IMR-90 (cell line): Measurements from ENCODE around the gene RASL10B. TPM values are rescaled to one million over a fixed set of nuclear protein-coding genes. Genes with fewer than 3 reads are reported as not detected.

Source experiments
- ATAC-seq: fragments of 200-7000 bp; cut with Tn5 transposase; 2 replicates; pipeline ENCODE4 v1.9.1; 2020; ENCODE audit warnings: low read depth, mild to moderate bottlenecking, moderate library complexity
- BruUV-seq: library from RNA; stranded (reverse); fragments of 400-500 nt; replicated peaks from 2 replicates; lab custom pipeline; 2021; lab: Mats Ljungman, UMichigan
- CTCF ChIA-PET: fragments of 300-600 bp; formaldehyde crosslinking; extraction: SDS; loops from one replicate; lab custom pipeline; 2021; ENCODE audit warnings: antibody characterized with exemption; lab: Yijun Ruan, JAX
- POLR2A ChIA-PET: fragments of 300-600 bp; sonication (Branson Sonifier 250); formaldehyde crosslinking; loops from one replicate; lab custom pipeline; 2022; ENCODE audit warnings: antibody characterized with exemption; ENCODE audit not compliant: unreplicated experiment; lab: Charles Lee
- DNase-seq: peaks from one replicate; pipeline ENCODE4 v3.0.0; 2013
- H2AFZ ChIP-seq: replicated peaks from 2 replicates; pipeline ENCODE3; 2013; ENCODE audit warnings: low read length, mild to moderate bottlenecking; ENCODE audit not compliant: poor library complexity
- H2AK5ac ChIP-seq: 2 replicates; pipeline ENCODE4 v1.6.1; 2013; ENCODE audit warnings: low read depth, low read length, inconsistent platforms
- H2AK9ac ChIP-seq: replicated peaks from 2 replicates; pipeline ENCODE3; 2013; ENCODE audit warnings: mild to moderate bottlenecking, low read depth, low read length, moderate library complexity; ENCODE audit not compliant: poor library complexity
- H2BK120ac ChIP-seq: 2 replicates; pipeline ENCODE4 v1.6.1; 2013; ENCODE audit warnings: low read depth, low read length, inconsistent platforms
- H2BK15ac ChIP-seq: 3 replicates; pipeline ENCODE4 v1.6.1; 2013; ENCODE audit warnings: low read depth, low read length, inconsistent platforms
- H2BK20ac ChIP-seq: 2 replicates; pipeline ENCODE4 v1.6.1; 2013; ENCODE audit warnings: low read depth, mild to moderate bottlenecking, inconsistent platforms, low read length, moderate library complexity
- H2BK5ac ChIP-seq: 2 replicates; pipeline ENCODE4 v1.6.1; 2013; ENCODE audit warnings: mild to moderate bottlenecking, low read depth, low read length, inconsistent platforms; ENCODE audit not compliant: poor library complexity, severe bottlenecking
- H3K14ac ChIP-seq: replicated peaks from 2 replicates; pipeline ENCODE4 v1.6.1; 2013; ENCODE audit warnings: low read depth, low read length, inconsistent platforms
- H3K18ac ChIP-seq: 2 replicates; pipeline ENCODE4 v1.6.1; 2013; ENCODE audit warnings: low read depth, low read length, control low read depth
- H3K23ac ChIP-seq: 2 replicates; pipeline ENCODE4 v1.6.1; 2013; ENCODE audit warnings: low read depth, low read length, inconsistent platforms
- H3K27ac ChIP-seq: 2 replicates; pipeline ENCODE4 v1.5.1; 2013; ENCODE audit warnings: mild to moderate bottlenecking, control low read depth, low read length; ENCODE audit not compliant: insufficient read depth
- H3K27me3 ChIP-seq: 2 replicates; pipeline ENCODE4 v1.6.1; 2013; ENCODE audit warnings: low read length; ENCODE audit not compliant: control insufficient read depth, insufficient read depth
- H3K36me3 ChIP-seq: 2 replicates; pipeline ENCODE4 v1.6.1; 2013; ENCODE audit warnings: low read length, mixed read lengths; ENCODE audit not compliant: control insufficient read depth, insufficient read depth
- H3K4ac ChIP-seq: 2 replicates; pipeline ENCODE4 v1.6.1; 2013; ENCODE audit warnings: low read depth, low read length, inconsistent platforms
- H3K4me1 ChIP-seq: 2 replicates; pipeline ENCODE4 v1.6.1; 2013; ENCODE audit warnings: low read length, mixed read lengths; ENCODE audit not compliant: control insufficient read depth, insufficient read depth
- H3K4me2 ChIP-seq: 2 replicates; pipeline ENCODE4 v1.6.1; 2013; ENCODE audit warnings: low read depth, mild to moderate bottlenecking, control low read depth, low read length, moderate library complexity
- H3K4me3 ChIP-seq: 2 replicates; pipeline ENCODE4 v1.5.1; 2013; ENCODE audit warnings: low read depth, mild to moderate bottlenecking, control low read depth, low read length, moderate library complexity; ENCODE audit not compliant: insufficient read depth
- H3K56ac ChIP-seq: 2 replicates; pipeline ENCODE4 v1.6.1; 2013; ENCODE audit warnings: low read length, inconsistent platforms; ENCODE audit not compliant: insufficient read depth; ENCODE audit errors: extremely low read depth
- H3K79me1 ChIP-seq, 2 experiments: 2 replicates each; pipeline ENCODE4 v1.6.1; 2013; ENCODE audit warnings: low read length in 2 of 2, inconsistent platforms in 1 of 2, low read depth in 1 of 2
- H3K9ac ChIP-seq: 2 replicates; pipeline ENCODE4 v1.6.1; 2013; ENCODE audit warnings: low read depth, low read length, control low read depth
- H3K9me1 ChIP-seq: 2 replicates; pipeline ENCODE4 v1.6.1; 2013; ENCODE audit warnings: low read length, inconsistent platforms; ENCODE audit not compliant: insufficient read depth
- H3K9me3 ChIP-seq: 2 replicates; pipeline ENCODE4 v1.6.1; 2013; ENCODE audit warnings: low read length; ENCODE audit not compliant: control insufficient read depth, insufficient read depth
- H4K20me1 ChIP-seq: 2 replicates; pipeline ENCODE4 v1.6.1; 2013; ENCODE audit warnings: low read length, inconsistent platforms; ENCODE audit not compliant: insufficient read depth
- H4K5ac ChIP-seq: 2 replicates; pipeline ENCODE4 v1.6.1; 2013; ENCODE audit warnings: mild to moderate bottlenecking, low read depth, low read length, control low read depth
- H4K8ac ChIP-seq, 2 experiments: 2 replicates each; pipeline ENCODE4 v1.6.1; 2013; ENCODE audit warnings: low read depth in 2 of 2, low read length in 2 of 2, control low read depth in 1 of 2, inconsistent platforms in 1 of 2
- H4K91ac ChIP-seq: 2 replicates; pipeline ENCODE4 v1.6.1; 2013; ENCODE audit warnings: low read depth, low read length, inconsistent platforms; ENCODE audit not compliant: insufficient read depth
- BHLHE40 ChIP-seq: fragments of 150-350 bp; IDR thresholded peaks from 2 replicates; pipeline ENCODE4 v1.6.1; 2016; ENCODE audit warnings: mild to moderate bottlenecking, low read depth, low read length
- CHD1 ChIP-seq: IDR thresholded peaks from 2 replicates; pipeline ENCODE4 v1.6.1; 2012; ENCODE audit warnings: low read depth, low read length, improper control_type of control experiment
- MXI1 ChIP-seq: IDR thresholded peaks from 2 replicates; pipeline ENCODE4 v1.6.1; 2012; ENCODE audit warnings: low read depth, mild to moderate bottlenecking, low read length, moderate library complexity, borderline replicate concordance
- WGBS, 2 experiments: methylation state at CpG; one replicate each; pipeline versions ENCODE4 v1.1.5 to v1.1.7; 2013; ENCODE audit warnings: missing lambda C conversion rate in 2 of 2; ENCODE audit not compliant: insufficient read length in 1 of 2; ENCODE audit errors: extremely low coverage in 2 of 2; 5-methylcytosine and 5-hydroxymethylcytosine counted together
- dilution Hi-C: fragments of 300-500 bp; cut with HindIII; formaldehyde crosslinking; loops from one replicate; pipeline ENCODE4 v1.14.3; 2018; ENCODE audit warnings: low sequenced_read_pairs; ENCODE audit not compliant: unreplicated experiment
- in situ Hi-C: fragments of 300-500 bp; cut with MboI; formaldehyde crosslinking; loops from 3 replicates; pipeline ENCODE4 v1.14.3; 2019; ENCODE audit warnings: low sequenced_read_pairs, inconsistent platforms, mixed read lengths
- intact Hi-C: fragments of 100-400 bp; cut with micrococcal nuclease; formaldehyde crosslinking; loops from 2 replicates; pipeline ENCODE4 v1.10.0; 2022
- polyA plus RNA-seq, 3 experiments: library from polyadenylated mRNA; depleted of rRNA; stranded (reverse); fragments of >200 nt; gene quantifications; 2 replicates each; pipeline ENCODE4 v1.2.3, GENCODE V29; 2012; ENCODE audit warnings: low replicate concordance in 1 of 3
- total RNA-seq: library from RNA; depleted of rRNA; stranded (reverse); fragments of >200 nt; gene quantifications from 2 replicates; pipeline ENCODE4 v1.2.3, GENCODE V29; 2012

Gene RASL10B
- total and polyA plus RNA-seq, 2 of the 4 experiments (the other 2 are of a cell fraction): 4.1 to 4.7 TPM

GRCh38 chr17:35716173-35716572 lies 15.3 kb upstream of the RASL10B start:
- Histone ChIP-seq H3K14ac (no peak overlapping the region), H4K20me1 (peaks cover 16% of the 10 kb centered on the region; the same call in 1 of the 2 replicates), H4K91ac (no peak overlapping the region), H3K4me2 (no peak overlapping the region), H3K4me1 (peaks cover 7% of the 10 kb centered on the region), H3K36me3 (peaks cover 8% of the 10 kb centered on the region), H3K4ac (no peak overlapping the region), H3K9me3 (no peaks in the 10 kb centered on the region), H3K9ac (no peak overlapping the region), H2BK15ac (no peak overlapping the region), H3K27ac (no peak overlapping the region), H2AK9ac (no peak overlapping the region), H3K4me3 (no peak overlapping the region), H3K9me1 (peaks cover 9% of the 10 kb centered on the region), H3K18ac (no peak overlapping the region), H3K79me1 (peaks cover 10 to 34% of the 10 kb centered on the region in 2 experiments), H2AK5ac (no peak overlapping the region), H2BK120ac (no peak overlapping the region), H3K27me3 (no peaks in the 10 kb centered on the region), H2BK20ac (no peak overlapping the region), H4K5ac (no peak overlapping the region), H3K56ac (no peak overlapping the region), H3K23ac (no peak overlapping the region), H2BK5ac (no peak overlapping the region), H4K8ac (no peak overlapping the region), H2AFZ (no peak overlapping the region)
- ATAC-seq (no peak), DNase-seq (no peak)
- POLR2A ChIA-PET: interaction anchor here (0.5 kb wide), 1 partner anchor 40 kb away, joined by 4 read pairs; no protein-coding TSS in a partner anchor
- intact Hi-C loops (no loop called here), in situ Hi-C loops (no loop called here), dilution Hi-C loops (no loop called here)
- WGBS, 2 experiments: no CpG with 5 or more reads among the region's 3 CpGs
- BruUV-seq: no TSS peak
- no peak for TF ChIP-seq BHLHE40
- TF ChIP-seq MXI1: no peak
- TF ChIP-seq CHD1: no peak
- CTCF ChIA-PET: no interaction called here
